Measurements from ENCODE around the gene LHFPL2.

Gene LHFPL2

GRCh38 chr5:78515670-78516069 is 132.9 kb downstream of the LHFPL2 start:
- DNase-seq, result no peak

GRCh38 chr5:78514427-78515330 is 133.9 kb downstream of the LHFPL2 start:
- DNase-seq, result no peak

DNA sequence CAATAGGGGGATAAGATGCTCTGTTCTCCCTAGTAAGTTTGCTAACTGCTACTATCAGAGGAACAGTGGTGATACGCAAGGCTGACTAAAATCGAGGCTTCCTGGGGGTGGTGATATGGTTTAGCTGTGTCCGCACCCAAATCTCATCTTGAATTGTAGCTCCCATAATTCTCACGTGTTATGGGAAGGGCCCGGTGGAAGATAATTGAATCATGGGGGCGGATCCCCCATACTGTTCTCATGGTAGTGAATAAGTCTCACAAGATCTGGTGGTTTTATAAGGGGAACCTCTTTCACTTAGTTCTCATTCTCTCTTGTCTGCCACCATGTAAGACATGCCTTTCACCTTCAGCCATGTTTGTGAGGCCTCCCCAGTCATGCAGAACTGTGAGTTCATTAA is 135.1 kb downstream of the LHFPL2 start:
- DNase-seq, result no peak

GRCh38 chr5:78512435-78512834 is 136.1 kb downstream of the LHFPL2 start:
- no peak for DNase-seq

- no peak for DNase-seq
Measured at GRCh38 chr5:78511121-78511906, 137.3 kb downstream of the LHFPL2 start.

- no peak for DNase-seq
Measured at GRCh38 chr5:78509884-78510769, 138.4 kb downstream of the LHFPL2 start.

DNA sequence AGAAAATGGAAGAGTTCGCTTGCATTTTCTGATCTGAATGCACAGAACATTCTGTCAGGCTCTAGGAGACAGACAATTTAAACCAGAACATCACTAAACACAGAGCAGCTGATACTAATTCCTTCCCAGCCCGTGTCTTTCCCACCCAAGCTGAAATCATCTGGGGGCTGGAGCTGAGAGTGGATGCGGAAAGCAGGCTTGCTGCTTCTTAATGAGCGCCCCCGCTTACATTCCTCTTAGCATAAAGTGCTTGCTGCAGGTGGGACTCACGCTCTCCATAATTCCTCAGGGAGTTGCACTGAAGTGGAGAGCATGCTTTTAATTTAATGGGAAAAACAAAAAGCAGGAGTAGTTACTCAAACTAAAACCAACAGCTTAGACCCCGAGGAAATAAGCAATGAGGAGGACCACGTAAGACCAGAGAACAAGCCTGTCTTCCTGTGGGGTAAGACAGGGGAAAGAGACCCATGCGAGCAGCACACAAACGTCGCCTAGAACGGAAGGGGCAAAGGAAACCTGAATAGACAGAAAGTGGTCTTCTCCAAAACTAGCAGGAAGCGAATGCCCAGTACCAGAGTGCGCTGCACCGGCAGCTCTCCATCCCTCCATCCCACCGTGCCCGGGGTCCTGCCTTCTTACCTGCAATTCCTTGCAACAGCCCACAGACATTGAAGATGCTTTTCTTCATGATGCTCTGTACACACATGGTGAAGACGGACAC is 139.3 kb downstream of the LHFPL2 start:
- DNase-seq, result no peak

- DNase-seq, result no peak
Measured at GRCh38 chr5:78508186-78508765, 140.3 kb downstream of the LHFPL2 start.

DNA sequence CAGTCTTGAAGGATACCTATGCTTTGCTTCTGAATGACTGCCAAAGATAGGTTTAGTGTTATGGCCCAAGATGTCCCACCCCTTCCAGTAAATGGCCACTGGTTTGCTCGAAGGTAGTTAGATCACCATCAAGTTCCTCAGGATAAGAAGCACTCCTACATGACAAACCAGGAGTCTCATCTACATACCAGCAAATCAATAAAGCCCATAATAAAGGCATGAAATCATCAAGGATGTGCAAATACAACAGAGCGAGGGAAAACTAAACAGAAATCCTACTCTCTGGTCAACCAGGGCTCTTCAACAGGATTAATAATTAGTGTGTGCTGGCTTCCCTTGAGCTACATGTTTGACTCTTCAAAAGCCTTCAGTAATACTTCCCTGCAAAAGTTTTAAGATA is 141.0 kb downstream of the LHFPL2 start:
- DNase-seq, result no peak

- DNase-seq, result no peak
Measured at GRCh38 chr5:78506261-78507024, 142.1 kb downstream of the LHFPL2 start.

DNA sequence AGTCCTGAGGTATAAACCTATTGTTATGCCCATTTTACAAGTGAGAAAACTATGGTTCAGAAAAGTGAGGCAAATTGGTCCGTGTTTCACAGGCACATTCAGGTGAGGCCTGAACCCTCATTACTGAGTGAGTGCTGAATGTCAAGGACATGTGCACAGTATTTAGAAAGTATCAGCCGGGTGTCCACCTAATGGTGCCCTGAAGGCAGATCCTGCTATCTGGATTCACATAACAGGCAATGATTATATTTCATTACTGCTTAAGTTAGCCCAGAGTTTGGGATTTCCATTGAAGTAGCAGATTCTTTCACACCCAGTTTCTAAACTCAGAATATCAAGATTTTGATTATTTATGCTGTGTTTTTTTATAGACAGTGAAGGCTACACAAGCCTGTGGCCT is 142.7 kb downstream of the LHFPL2 start:
- DNase-seq, result no peak

- no peak for DNase-seq
Measured at GRCh38 chr5:78504704-78505677, 143.6 kb downstream of the LHFPL2 start.

- no peak for DNase-seq
Measured at GRCh38 chr5:78503958-78504653, 144.5 kb downstream of the LHFPL2 start.

GRCh38 chr5:78501411-78502352 is 146.9 kb downstream of the LHFPL2 start:
- DNase-seq, result no peak

- no peak for DNase-seq
Measured at GRCh38 chr5:78500871-78501270, 147.7 kb downstream of the LHFPL2 start.

- no peak for DNase-seq
Measured at GRCh38 chr5:78500028-78500427, 148.5 kb downstream of the LHFPL2 start.

GRCh38 chr5:78499485-78499884 is 149.1 kb downstream of the LHFPL2 start:
- DNase-seq, result no peak

Measured in effector CD4-positive, alpha-beta T cell (primary cell).